Ishikawa (cell line): Measurements from ENCODE around the gene NT5DC4.

ENCODE experiments used
- CEBPB ChIP-seq: IDR thresholded peaks from 2 replicates; pipeline ENCODE4 v1.6.1; 2012
- CREB1 ChIP-seq: IDR thresholded peaks from 2 replicates; pipeline ENCODE4 v1.6.1; 2012; ENCODE audit warnings: low read depth
- EGR1 ChIP-seq: IDR thresholded peaks from 2 replicates; pipeline ENCODE4 v1.6.1; 2012
- EP300 ChIP-seq: IDR thresholded peaks from 2 replicates; pipeline ENCODE4 v1.6.1; 2012; ENCODE audit warnings: borderline replicate concordance
- FOXM1 ChIP-seq: IDR thresholded peaks from 2 replicates; pipeline ENCODE4 v1.6.1; 2012; ENCODE audit warnings: low read depth, borderline replicate concordance
- MAX ChIP-seq: IDR thresholded peaks from 2 replicates; pipeline ENCODE4 v1.6.1; 2012
- NFIC ChIP-seq: IDR thresholded peaks from 2 replicates; pipeline ENCODE4 v1.6.1; 2012
- RAD21 ChIP-seq: IDR thresholded peaks from 2 replicates; pipeline ENCODE4 v1.6.1; 2012; ENCODE audit warnings: low read depth
- REST ChIP-seq: IDR thresholded peaks from 2 replicates; pipeline ENCODE4 v1.6.1; 2012; ENCODE audit warnings: low read depth, mild to moderate bottlenecking
- TAF1 ChIP-seq: IDR thresholded peaks from 2 replicates; pipeline ENCODE4 v1.6.1; 2012; ENCODE audit warnings: low read depth, mild to moderate bottlenecking
- TCF12 ChIP-seq: IDR thresholded peaks from 2 replicates; pipeline ENCODE4 v1.6.1; 2012; ENCODE audit warnings: low read depth
- TEAD4 ChIP-seq: IDR thresholded peaks from 2 replicates; pipeline ENCODE4 v1.6.1; 2012
- USF1 ChIP-seq: IDR thresholded peaks from 2 replicates; pipeline ENCODE4 v1.6.1; 2012
- YY1 ChIP-seq: IDR thresholded peaks from 2 replicates; pipeline ENCODE4 v1.6.1; 2012; ENCODE audit warnings: low read depth
- ZBTB7A ChIP-seq: IDR thresholded peaks from 2 replicates; pipeline ENCODE4 v1.6.1; 2012; ENCODE audit warnings: low read depth

NT5DC4 gene

GRCh38 chr2:112682101-112682500 is 38.7 kb upstream of the NT5DC4 start:
- TF ChIP-seq REST (no peak), TAF1 (no peak), ZBTB7A (no peak), EP300 (no peak), FOXM1 (no peak), YY1 (no peak), CEBPB (no peak), TCF12 (no peak), CREB1 (no peak), USF1 (no peak)

GRCh38 chr2:112683550-112684414 is 37.0 kb upstream of the NT5DC4 start:
- TF ChIP-seq ZBTB7A (no peak), RAD21 (no peak), CEBPB (no peak), CREB1 (no peak), REST (no peak), EP300 (no peak), USF1 (no peak), YY1 (no peak), TAF1 (no peak), TEAD4 (no peak), TCF12 (no peak), FOXM1 (no peak), MAX (no peak), NFIC (no peak), EGR1 (no peak)

GRCh38 chr2:112684415-112684775 is 36.4 kb upstream of the NT5DC4 start:
- TF ChIP-seq CEBPB (no peak), EP300 (no peak), CREB1 (no peak), RAD21 (no peak), YY1 (no peak), ZBTB7A (no peak), EGR1 (no peak), FOXM1 (no peak), TCF12 (no peak), TEAD4 (no peak), MAX (no peak), REST (no peak), TAF1 (no peak), USF1 (no peak), NFIC (no peak)
